IMR-90 (cell line): ENCODE results near the gene SLC30A2. TPM values are rescaled to one million over a fixed set of nuclear protein-coding genes. Genes with fewer than 3 reads are reported as not detected.

Experiments
- ATAC-seq: fragments of 200-7000 bp; cut with Tn5 transposase; 2 replicates; pipeline ENCODE4 v1.9.1; 2020; ENCODE audit warnings: low read depth, mild to moderate bottlenecking, moderate library complexity
- BruUV-seq: library from RNA; stranded (reverse); fragments of 400-500 nt; replicated peaks from 2 replicates; lab custom pipeline; 2021; lab: Mats Ljungman, UMichigan
- CTCF ChIA-PET: fragments of 300-600 bp; formaldehyde crosslinking; extraction: SDS; loops from one replicate; lab custom pipeline; 2021; ENCODE audit warnings: antibody characterized with exemption; lab: Yijun Ruan, JAX
- POLR2A ChIA-PET: fragments of 300-600 bp; sonication (Branson Sonifier 250); formaldehyde crosslinking; loops from one replicate; lab custom pipeline; 2022; ENCODE audit warnings: antibody characterized with exemption; ENCODE audit not compliant: unreplicated experiment; lab: Charles Lee
- DNase-seq: peaks from one replicate; pipeline ENCODE4 v3.0.0; 2013
- H2AFZ ChIP-seq: replicated peaks from 2 replicates; pipeline ENCODE3; 2013; ENCODE audit warnings: low read length, mild to moderate bottlenecking; ENCODE audit not compliant: poor library complexity
- H2AK5ac ChIP-seq: 2 replicates; pipeline ENCODE4 v1.6.1; 2013; ENCODE audit warnings: low read depth, low read length, inconsistent platforms
- H2AK9ac ChIP-seq: replicated peaks from 2 replicates; pipeline ENCODE3; 2013; ENCODE audit warnings: mild to moderate bottlenecking, low read depth, low read length, moderate library complexity; ENCODE audit not compliant: poor library complexity
- H2BK120ac ChIP-seq: 2 replicates; pipeline ENCODE4 v1.6.1; 2013; ENCODE audit warnings: low read depth, low read length, inconsistent platforms
- H2BK15ac ChIP-seq: 3 replicates; pipeline ENCODE4 v1.6.1; 2013; ENCODE audit warnings: low read depth, low read length, inconsistent platforms
- H2BK20ac ChIP-seq: 2 replicates; pipeline ENCODE4 v1.6.1; 2013; ENCODE audit warnings: low read depth, mild to moderate bottlenecking, inconsistent platforms, low read length, moderate library complexity
- H2BK5ac ChIP-seq: 2 replicates; pipeline ENCODE4 v1.6.1; 2013; ENCODE audit warnings: mild to moderate bottlenecking, low read depth, low read length, inconsistent platforms; ENCODE audit not compliant: poor library complexity, severe bottlenecking
- H3K14ac ChIP-seq: replicated peaks from 2 replicates; pipeline ENCODE4 v1.6.1; 2013; ENCODE audit warnings: low read depth, low read length, inconsistent platforms
- H3K18ac ChIP-seq: 2 replicates; pipeline ENCODE4 v1.6.1; 2013; ENCODE audit warnings: low read depth, low read length, control low read depth
- H3K23ac ChIP-seq: 2 replicates; pipeline ENCODE4 v1.6.1; 2013; ENCODE audit warnings: low read depth, low read length, inconsistent platforms
- H3K27ac ChIP-seq: 2 replicates; pipeline ENCODE4 v1.5.1; 2013; ENCODE audit warnings: mild to moderate bottlenecking, control low read depth, low read length; ENCODE audit not compliant: insufficient read depth
- H3K27me3 ChIP-seq: 2 replicates; pipeline ENCODE4 v1.6.1; 2013; ENCODE audit warnings: low read length; ENCODE audit not compliant: control insufficient read depth, insufficient read depth
- H3K36me3 ChIP-seq: 2 replicates; pipeline ENCODE4 v1.6.1; 2013; ENCODE audit warnings: low read length, mixed read lengths; ENCODE audit not compliant: control insufficient read depth, insufficient read depth
- H3K4ac ChIP-seq: 2 replicates; pipeline ENCODE4 v1.6.1; 2013; ENCODE audit warnings: low read depth, low read length, inconsistent platforms
- H3K4me1 ChIP-seq: 2 replicates; pipeline ENCODE4 v1.6.1; 2013; ENCODE audit warnings: low read length, mixed read lengths; ENCODE audit not compliant: control insufficient read depth, insufficient read depth
- H3K4me2 ChIP-seq: 2 replicates; pipeline ENCODE4 v1.6.1; 2013; ENCODE audit warnings: low read depth, mild to moderate bottlenecking, control low read depth, low read length, moderate library complexity
- H3K4me3 ChIP-seq: 2 replicates; pipeline ENCODE4 v1.5.1; 2013; ENCODE audit warnings: low read depth, mild to moderate bottlenecking, control low read depth, low read length, moderate library complexity; ENCODE audit not compliant: insufficient read depth
- H3K56ac ChIP-seq: 2 replicates; pipeline ENCODE4 v1.6.1; 2013; ENCODE audit warnings: low read length, inconsistent platforms; ENCODE audit not compliant: insufficient read depth; ENCODE audit errors: extremely low read depth
- H3K79me1 ChIP-seq, 2 experiments: 2 replicates each; pipeline ENCODE4 v1.6.1; 2013; ENCODE audit warnings: low read length in 2 of 2, inconsistent platforms in 1 of 2, low read depth in 1 of 2
- H3K9ac ChIP-seq: 2 replicates; pipeline ENCODE4 v1.6.1; 2013; ENCODE audit warnings: low read depth, low read length, control low read depth
- H3K9me1 ChIP-seq: 2 replicates; pipeline ENCODE4 v1.6.1; 2013; ENCODE audit warnings: low read length, inconsistent platforms; ENCODE audit not compliant: insufficient read depth
- H3K9me3 ChIP-seq: 2 replicates; pipeline ENCODE4 v1.6.1; 2013; ENCODE audit warnings: low read length; ENCODE audit not compliant: control insufficient read depth, insufficient read depth
- H4K20me1 ChIP-seq: 2 replicates; pipeline ENCODE4 v1.6.1; 2013; ENCODE audit warnings: low read length, inconsistent platforms; ENCODE audit not compliant: insufficient read depth
- H4K5ac ChIP-seq: 2 replicates; pipeline ENCODE4 v1.6.1; 2013; ENCODE audit warnings: mild to moderate bottlenecking, low read depth, low read length, control low read depth
- H4K8ac ChIP-seq, 2 experiments: 2 replicates each; pipeline ENCODE4 v1.6.1; 2013; ENCODE audit warnings: low read depth in 2 of 2, low read length in 2 of 2, control low read depth in 1 of 2, inconsistent platforms in 1 of 2
- H4K91ac ChIP-seq: 2 replicates; pipeline ENCODE4 v1.6.1; 2013; ENCODE audit warnings: low read depth, low read length, inconsistent platforms; ENCODE audit not compliant: insufficient read depth
- NFE2L2 ChIP-seq: fragments of 150-350 bp; IDR thresholded peaks from 2 replicates; pipeline ENCODE4 v1.6.1; 2016; ENCODE audit warnings: low read depth, mild to moderate bottlenecking, low read length
- RCOR1 ChIP-seq: IDR thresholded peaks from 2 replicates; pipeline ENCODE4 v1.6.1; 2012; ENCODE audit warnings: mild to moderate bottlenecking, low read length, improper control_type of control experiment; ENCODE audit not compliant: insufficient replicate concordance
- WGBS, 2 experiments: methylation state at CpG; one replicate each; pipeline versions ENCODE4 v1.1.5 to v1.1.7; 2013; ENCODE audit warnings: missing lambda C conversion rate in 2 of 2; ENCODE audit not compliant: insufficient read length in 1 of 2; ENCODE audit errors: extremely low coverage in 2 of 2; 5-methylcytosine and 5-hydroxymethylcytosine counted together
- dilution Hi-C: fragments of 300-500 bp; cut with HindIII; formaldehyde crosslinking; loops from one replicate; pipeline ENCODE4 v1.14.3; 2018; ENCODE audit warnings: low sequenced_read_pairs; ENCODE audit not compliant: unreplicated experiment
- in situ Hi-C: fragments of 300-500 bp; cut with MboI; formaldehyde crosslinking; loops from 3 replicates; pipeline ENCODE4 v1.14.3; 2019; ENCODE audit warnings: low sequenced_read_pairs, inconsistent platforms, mixed read lengths
- intact Hi-C: fragments of 100-400 bp; cut with micrococcal nuclease; formaldehyde crosslinking; loops from 2 replicates; pipeline ENCODE4 v1.10.0; 2022
- polyA plus RNA-seq, 3 experiments: library from polyadenylated mRNA; depleted of rRNA; stranded (reverse); fragments of >200 nt; gene quantifications; 2 replicates each; pipeline ENCODE4 v1.2.3, GENCODE V29; 2012; ENCODE audit warnings: low replicate concordance in 1 of 3
- total RNA-seq: library from RNA; depleted of rRNA; stranded (reverse); fragments of >200 nt; gene quantifications from 2 replicates; pipeline ENCODE4 v1.2.3, GENCODE V29; 2012
- TF ChIP-seq, protein P1 (sequence below): fragments of 150-350 bp; IDR thresholded peaks from 2 replicates; pipeline ENCODE4 v1.6.1; 2016; ENCODE audit warnings: low read depth, mild to moderate bottlenecking, low read length, moderate library complexity, borderline replicate concordance

Gene SLC30A2
- total and polyA plus RNA-seq, 2 of the 4 experiments (the other 2 are of a cell fraction) = not detected

DNA sequence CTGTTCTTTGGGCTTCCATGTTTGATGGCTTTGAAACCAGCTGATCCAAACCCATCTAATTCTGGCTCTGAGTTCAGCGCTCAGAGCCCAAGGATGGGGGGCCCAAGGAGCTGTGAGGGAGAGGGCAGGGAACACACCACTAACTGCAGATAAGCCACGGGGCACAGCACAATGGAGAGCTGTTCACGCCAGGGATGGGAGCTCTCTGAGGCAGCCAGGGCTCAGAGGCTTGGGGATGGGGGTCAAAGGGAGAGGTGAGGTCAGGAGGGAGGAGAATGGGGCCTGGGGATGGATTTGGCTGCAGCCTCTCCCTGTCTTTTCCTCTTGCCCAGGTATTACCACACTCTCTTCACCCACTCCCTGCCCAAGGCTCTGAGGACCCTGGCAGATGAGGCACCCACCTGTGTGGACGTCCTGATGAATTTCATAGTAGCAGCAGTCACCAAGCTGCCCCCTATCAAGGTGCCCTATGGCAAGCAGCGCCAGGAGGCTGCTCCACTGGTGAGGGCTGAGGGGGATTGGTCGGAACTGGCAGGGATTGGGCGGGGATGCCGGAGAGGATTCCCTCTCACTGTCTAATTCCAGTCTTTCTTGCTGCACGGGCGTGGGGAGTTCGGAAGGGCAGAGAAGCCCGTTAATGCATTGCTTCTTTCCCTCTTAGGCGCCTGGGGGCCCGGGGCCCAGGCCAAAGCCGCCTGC, 11.3 kb downstream of the SLC30A2 start:
- no peak overlapping the region for H3K56ac ChIP-seq
- no peak overlapping the region for H3K18ac ChIP-seq
- H2BK20ac ChIP-seq = no peak overlapping the region
- no peak overlapping the region for H2AK5ac ChIP-seq
- no peak overlapping the region for H3K9ac ChIP-seq
- peaks cover 6% of the 10 kb centered on the region for H3K4me1 ChIP-seq
- DNase-seq (no peak), ATAC-seq (peak; percentile 2)
- H4K5ac ChIP-seq = no peak overlapping the region
- no peak overlapping the region for H3K27ac ChIP-seq
- H3K4ac ChIP-seq = 0 out of 2 replicates have a peak overlapping the region, but pooled peaks have one; percentile 11
- 0% methylated on average over 1 of the region's 15 CpGs; no CpG with 5 or more reads in 1 of the 2 experiments for WGBS, 2 experiments
- H4K91ac ChIP-seq = no peak overlapping the region
- CTCF ChIA-PET = interaction anchor here (0.5 to 1.2 kb wide), 6 partner anchors 13 to 773 kb away, joined by 3 to 9 read pairs (median 4); partner anchors contain the start of gene EXTL1
- no TSS peak for BruUV-seq
- H2BK120ac ChIP-seq = no peak overlapping the region
- peaks cover 14% of the 10 kb centered on the region; the same call in 1 of the 2 replicates for H3K27me3 ChIP-seq
- H4K20me1 ChIP-seq = no peaks in the 10 kb centered on the region
- intact Hi-C loops = loop anchor here (5.0 kb wide), 1 partner anchor 243 kb away; no protein-coding TSS in a partner anchor
- no peaks in the 10 kb centered on the region for H3K36me3 ChIP-seq
- TF ChIP-seq, protein P1, sequence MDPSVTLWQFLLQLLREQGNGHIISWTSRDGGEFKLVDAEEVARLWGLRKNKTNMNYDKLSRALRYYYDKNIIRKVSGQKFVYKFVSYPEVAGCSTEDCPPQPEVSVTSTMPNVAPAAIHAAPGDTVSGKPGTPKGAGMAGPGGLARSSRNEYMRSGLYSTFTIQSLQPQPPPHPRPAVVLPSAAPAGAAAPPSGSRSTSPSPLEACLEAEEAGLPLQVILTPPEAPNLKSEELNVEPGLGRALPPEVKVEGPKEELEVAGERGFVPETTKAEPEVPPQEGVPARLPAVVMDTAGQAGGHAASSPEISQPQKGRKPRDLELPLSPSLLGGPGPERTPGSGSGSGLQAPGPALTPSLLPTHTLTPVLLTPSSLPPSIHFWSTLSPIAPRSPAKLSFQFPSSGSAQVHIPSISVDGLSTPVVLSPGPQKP = no peak
- TF ChIP-seq NFE2L2 (no peak), RCOR1 (no peak)
- POLR2A ChIA-PET = no interaction called here
- no peaks in the 10 kb centered on the region for H3K79me1 ChIP-seq
- peak overlapping the region; percentile 77 for H3K4me2 ChIP-seq
- H3K4me3 ChIP-seq = peak overlapping the region; percentile 66
- H2BK15ac ChIP-seq = no peak overlapping the region
- peak overlapping the region in 1 of 2 experiments; percentile 34; a peak in 1 of 4 replicates for H4K8ac ChIP-seq
- no peak overlapping the region for H3K14ac ChIP-seq
- H3K9me3 ChIP-seq = no peaks in the 10 kb centered on the region
- H2AFZ ChIP-seq = peak overlapping the region; percentile 98
- no peak overlapping the region for H3K23ac ChIP-seq
- 0 out of 2 replicates have a peak, but pooled peaks cover 3% of the 10 kb centered on the region for H3K9me1 ChIP-seq
- H2AK9ac ChIP-seq = peak overlapping the region; percentile 71
- dilution Hi-C loops = no loop called here
- H2BK5ac ChIP-seq = no peak overlapping the region
- in situ Hi-C loops = no loop called here
